HEK293 (cell line): ENCODE results near the gene MTHFSD.

Source experiments
- CTCF ChIA-PET: fragments of 350-600 bp; formaldehyde crosslinking; extraction: SDS; loops from one replicate; lab custom pipeline; 2021; ENCODE audit warnings: antibody characterized with exemption; lab: Yijun Ruan, JAX
- POLR2A ChIA-PET: fragments of 300-600 bp; formaldehyde crosslinking; extraction: SDS; loops from one replicate; lab custom pipeline; 2020; ENCODE audit warnings: antibody characterized with exemption, inconsistent platforms; lab: Yijun Ruan, JAX
- H3K27ac ChIP-seq: fragments of 200-500 bp; sonication (Bioruptor generic); 2 replicates; pipeline ENCODE4 v1.5.1; 2014; ENCODE audit warnings: low read depth, low read length, control low read depth, inconsistent platforms; ENCODE audit errors: extremely low read depth
- H3K36me3 ChIP-seq, 2 experiments: fragments of 200-500 bp in 1 of 2; sonication (Bioruptor generic) in 1 of 2; 1 replicate in 1 of 2; 2 replicates in 1 of 2; pipeline ENCODE4 v1.5.1; 2014 to 2017; ENCODE audit warnings: inconsistent platforms in 2 of 2, low read length in 2 of 2; ENCODE audit not compliant: control insufficient read depth in 2 of 2, insufficient read depth in 1 of 2
- H3K4me1 ChIP-seq: fragments of 200-500 bp; sonication (Bioruptor generic); 2 replicates; pipeline ENCODE4 v1.5.1; 2014; ENCODE audit warnings: mild to moderate bottlenecking, low read length, inconsistent platforms; ENCODE audit not compliant: control insufficient read depth, insufficient read depth
- H3K4me3 ChIP-seq: 2 replicates; pipeline ENCODE4 v1.5.1; 2011; ENCODE audit warnings: low read depth, mild to moderate bottlenecking, control low read depth, low read length, moderate library complexity
- H3K9me3 ChIP-seq: fragments of 200-500 bp; sonication (Bioruptor generic); 2 replicates; pipeline ENCODE4 v1.5.1; 2014; ENCODE audit warnings: low read depth, low read length, inconsistent platforms; ENCODE audit not compliant: control insufficient read depth, insufficient read depth
- GLI4 ChIP-seq: fragments of 450-650 bp; formaldehyde crosslinking; IDR thresholded peaks from 2 replicates; pipeline ENCODE4 v1.5.1; 2016; ENCODE audit warnings: missing biosample characterization, missing genetic modification characterization
- HIC1 ChIP-seq: fragments of 450-650 bp; formaldehyde crosslinking; IDR thresholded peaks from 2 replicates; pipeline ENCODE4 v1.5.1; 2016; ENCODE audit warnings: missing biosample characterization, missing genetic modification characterization
- REPIN1 ChIP-seq: fragments of 450-650 bp; formaldehyde crosslinking; IDR thresholded peaks from 2 replicates; pipeline ENCODE4 v1.5.1; 2017; ENCODE audit warnings: missing biosample characterization, missing genetic modification characterization, low read depth
- ZBTB20 ChIP-seq: fragments of 450-650 bp; formaldehyde crosslinking; IDR thresholded peaks from 2 replicates; pipeline ENCODE4 v1.5.1; 2016; ENCODE audit warnings: missing biosample characterization, missing genetic modification characterization
- ZBTB48 ChIP-seq: fragments of 450-650 bp; formaldehyde crosslinking; IDR thresholded peaks from 2 replicates; pipeline ENCODE4 v1.5.1; 2016; ENCODE audit warnings: missing biosample characterization, missing genetic modification characterization
- ZBTB7A ChIP-seq: fragments of 450-650 bp; formaldehyde crosslinking; IDR thresholded peaks from 2 replicates; pipeline ENCODE4 v1.5.1; 2016; ENCODE audit warnings: low read depth, missing biosample characterization, missing genetic modification characterization
- ZNF114 ChIP-seq: fragments of 450-650 bp; formaldehyde crosslinking; IDR thresholded peaks from 2 replicates; pipeline ENCODE4 v1.5.0; 2017; ENCODE audit warnings: missing biosample characterization, missing genetic modification characterization
- ZNF146 ChIP-seq: fragments of 450-650 bp; formaldehyde crosslinking; IDR thresholded peaks from 2 replicates; pipeline ENCODE4 v1.5.1; 2016; ENCODE audit warnings: missing biosample characterization, missing genetic modification characterization
- ZNF16 ChIP-seq: fragments of 450-650 bp; formaldehyde crosslinking; IDR thresholded peaks from 2 replicates; pipeline ENCODE4 v1.5.1; 2016; ENCODE audit warnings: low read depth, missing biosample characterization, missing genetic modification characterization
- ZNF175 ChIP-seq: fragments of 450-650 bp; formaldehyde crosslinking; IDR thresholded peaks from 2 replicates; pipeline ENCODE4 v1.5.1; 2016; ENCODE audit warnings: missing biosample characterization, missing genetic modification characterization
- ZNF292 ChIP-seq: fragments of 450-650 bp; formaldehyde crosslinking; IDR thresholded peaks from 2 replicates; pipeline ENCODE4 v1.5.1; 2016; ENCODE audit warnings: low read depth, missing biosample characterization, missing genetic modification characterization, borderline replicate concordance
- ZNF555 ChIP-seq: fragments of 450-650 bp; formaldehyde crosslinking; conservative IDR thresholded peaks from 2 replicates; pipeline ENCODE4 v1.5.1; 2017; ENCODE audit warnings: missing biosample characterization, mild to moderate bottlenecking, missing genetic modification characterization, inconsistent platforms
- ZNF704 ChIP-seq: fragments of 450-650 bp; formaldehyde crosslinking; IDR thresholded peaks from 2 replicates; pipeline ENCODE4 v1.5.1; 2016; ENCODE audit warnings: missing biosample characterization, missing genetic modification characterization
- ZNF76 ChIP-seq: fragments of 450-650 bp; formaldehyde crosslinking; IDR thresholded peaks from 2 replicates; pipeline ENCODE4; 2016; ENCODE audit warnings: low read depth, missing biosample characterization, missing genetic modification characterization, borderline replicate concordance
- ZNF830 ChIP-seq: fragments of 450-650 bp; IDR thresholded peaks from 2 replicates; pipeline ENCODE4 v1.5.0; 2018; ENCODE audit warnings: missing biosample characterization, missing genetic modification characterization, low read depth, mild to moderate bottlenecking, moderate library complexity
- ZSCAN18 ChIP-seq: fragments of 450-650 bp; formaldehyde crosslinking; IDR thresholded peaks from 2 replicates; pipeline ENCODE4 v1.5.1; 2016; ENCODE audit warnings: missing biosample characterization, missing genetic modification characterization

The MTHFSD gene

GRCh38 chr16:86565644-86566511 is 10.8 kb upstream of the MTHFSD start:
- no peaks in the 10 kb centered on the region for H3K4me1 ChIP-seq
- H3K36me3 ChIP-seq = no peaks in the 10 kb centered on the region
- H3K4me3 ChIP-seq = no peak overlapping the region
- ChIA-PET POLR2A (interaction anchor here (0.6 to 1.0 kb wide), 2 partner anchors 496 to 497 kb away, joined by 3 read pairs; no protein-coding TSS in a partner anchor), CTCF (interaction anchor here (8.8 kb wide), 1 partner anchor 495 kb away, joined by 127 read pairs; no protein-coding TSS in a partner anchor)
- no peak for TF ChIP-seq ZNF146
- no peak for TF ChIP-seq ZNF704 (tag by site-specific recombination)
- no peak for TF ChIP-seq ZNF76
- TF ChIP-seq GLI4 (tag by site-specific recombination) = no peak
- no peak for TF ChIP-seq ZNF175 (tag by site-specific recombination)
- no peak for TF ChIP-seq ZBTB20
- TF ChIP-seq ZNF16 = no peak
- TF ChIP-seq ZSCAN18 (tag by site-specific recombination) = no peak
- no peak for TF ChIP-seq ZBTB48 (tag by site-specific recombination)
- TF ChIP-seq ZBTB7A (tag by site-specific recombination) = no peak
- TF ChIP-seq REPIN1 (tag by site-specific recombination) = no peak
- H3K9me3 ChIP-seq = no peaks in the 10 kb centered on the region
- no peak overlapping the region for H3K27ac ChIP-seq

GRCh38 chr16:86565181-86565631 is 10.2 kb upstream of the MTHFSD start:
- TF ChIP-seq ZNF114 (no peak), ZNF830 (tag by site-specific recombination) (no peak), HIC1 (tag by site-specific recombination) (no peak), ZNF292 (no peak), ZNF555 (tag by site-specific recombination) (no peak), ZNF16 (no peak)
- CTCF ChIA-PET = interaction anchor here (0.5 to 8.8 kb wide), 18 partner anchors 11 to 752 kb away, joined by 3 to 127 read pairs (median 4); partner anchors contain the start of genes C16orf95 and MTHFSD
- Histone ChIP-seq H3K4me1 (no peaks in the 10 kb centered on the region), H3K27ac (no peak overlapping the region), H3K4me3 (no peak overlapping the region), H3K36me3 (no peaks in the 10 kb centered on the region), H3K9me3 (no peaks in the 10 kb centered on the region)
- POLR2A ChIA-PET = no interaction called here
